ENCODE measurements around the gene KHK.

DNA sequence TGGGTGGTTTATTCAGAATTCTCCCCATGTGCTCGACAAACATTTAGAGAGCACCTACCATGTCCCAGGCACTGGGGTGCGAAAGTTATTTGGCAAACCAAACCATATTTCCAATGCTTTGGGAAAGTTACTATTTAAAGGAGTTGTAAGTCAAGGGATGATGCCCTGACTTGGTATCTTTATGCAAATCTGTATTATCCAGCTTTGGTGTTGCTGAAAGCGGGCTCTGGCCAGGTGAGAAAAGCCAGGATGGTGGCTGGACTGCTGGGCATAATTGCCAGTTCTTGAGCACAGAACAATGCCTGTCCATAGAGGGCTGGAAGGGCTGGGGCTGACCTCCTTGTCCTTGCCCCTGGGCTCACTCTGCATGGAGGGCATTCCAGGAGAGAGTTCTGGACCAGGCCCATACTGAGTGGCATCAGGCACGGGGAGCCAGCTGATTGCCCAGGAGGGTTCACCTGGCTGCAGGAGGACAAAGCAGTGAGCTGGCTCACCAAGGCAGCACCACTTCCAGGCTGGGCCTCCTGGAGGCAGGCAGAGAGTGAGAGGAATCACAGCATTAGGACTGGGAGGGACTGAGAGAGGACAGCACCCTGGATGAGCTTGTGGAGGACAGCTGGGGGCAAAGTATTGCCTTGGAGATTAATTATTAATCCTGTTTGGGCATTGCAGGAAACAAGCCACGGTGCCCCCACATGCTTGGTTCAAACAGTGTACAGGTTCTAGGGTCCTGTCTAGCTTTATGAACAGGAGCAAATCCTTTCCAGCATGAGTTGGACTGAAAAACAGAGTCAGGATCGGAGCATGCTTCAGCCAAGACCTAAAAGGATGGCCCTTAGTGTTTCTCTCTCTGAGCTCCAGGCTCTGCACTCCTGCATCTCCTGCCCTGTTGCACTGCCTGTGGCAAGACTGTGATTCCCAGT is 7.1 kb downstream of the KHK start:
- TF ChIP-seq, protein P1, sequence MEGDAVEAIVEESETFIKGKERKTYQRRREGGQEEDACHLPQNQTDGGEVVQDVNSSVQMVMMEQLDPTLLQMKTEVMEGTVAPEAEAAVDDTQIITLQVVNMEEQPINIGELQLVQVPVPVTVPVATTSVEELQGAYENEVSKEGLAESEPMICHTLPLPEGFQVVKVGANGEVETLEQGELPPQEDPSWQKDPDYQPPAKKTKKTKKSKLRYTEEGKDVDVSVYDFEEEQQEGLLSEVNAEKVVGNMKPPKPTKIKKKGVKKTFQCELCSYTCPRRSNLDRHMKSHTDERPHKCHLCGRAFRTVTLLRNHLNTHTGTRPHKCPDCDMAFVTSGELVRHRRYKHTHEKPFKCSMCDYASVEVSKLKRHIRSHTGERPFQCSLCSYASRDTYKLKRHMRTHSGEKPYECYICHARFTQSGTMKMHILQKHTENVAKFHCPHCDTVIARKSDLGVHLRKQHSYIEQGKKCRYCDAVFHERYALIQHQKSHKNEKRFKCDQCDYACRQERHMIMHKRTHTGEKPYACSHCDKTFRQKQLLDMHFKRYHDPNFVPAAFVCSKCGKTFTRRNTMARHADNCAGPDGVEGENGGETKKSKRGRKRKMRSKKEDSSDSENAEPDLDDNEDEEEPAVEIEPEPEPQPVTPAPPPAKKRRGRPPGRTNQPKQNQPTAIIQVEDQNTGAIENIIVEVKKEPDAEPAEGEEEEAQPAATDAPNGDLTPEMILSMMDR (IDR thresholded peaks at IDR 0.05): no peak
- TF ChIP-seq EP300 (IDR thresholded peaks at IDR 0.05) (no peak), EHMT2 (IDR thresholded peaks at IDR 0.05; ENCODE audit: low read depth) (no peak)

Measured in A549 (cell line).